H9 (cell line): Measurements from ENCODE around the gene MED13L. TPM values are rescaled to one million over a fixed set of nuclear protein-coding genes. Genes with fewer than 3 reads are reported as not detected.

ENCODE experiments used
- DNase-seq: peaks from one replicate; pipeline ENCODE4 v3.0.0-alpha.2; 2017
- H2AFZ ChIP-seq: one replicate; pipeline ENCODE4 v1.6.1; 2013; ENCODE audit warnings: mild to moderate bottlenecking, low read length, control low read depth, moderate library complexity
- H2AK5ac ChIP-seq: 2 replicates; pipeline ENCODE4 v1.6.1; 2013; ENCODE audit warnings: low read length, control low read depth, mixed read lengths; ENCODE audit not compliant: insufficient read length
- H2BK120ac ChIP-seq: one replicate; pipeline ENCODE4 v1.6.1; 2013; ENCODE audit warnings: low read depth, mild to moderate bottlenecking, low read length, control low read depth, inconsistent platforms; ENCODE audit not compliant: poor library complexity, severe bottlenecking
- H2BK12ac ChIP-seq: 2 replicates; pipeline ENCODE4 v1.6.1; 2013; ENCODE audit warnings: low read length, control low read depth, mixed read lengths, low read depth; ENCODE audit not compliant: insufficient read length
- H2BK15ac ChIP-seq: 2 replicates; pipeline ENCODE4 v1.6.1; 2013; ENCODE audit warnings: low read depth, low read length, control low read depth
- H2BK20ac ChIP-seq: one replicate; pipeline ENCODE4 v1.6.1; 2013; ENCODE audit warnings: low read depth, mild to moderate bottlenecking, low read length, control low read depth, inconsistent platforms; ENCODE audit not compliant: poor library complexity, severe bottlenecking
- H2BK5ac ChIP-seq: 2 replicates; pipeline ENCODE4 v1.6.1; 2013; ENCODE audit warnings: low read length, control low read depth, mixed read lengths; ENCODE audit not compliant: insufficient read length
- H3K14ac ChIP-seq: 2 replicates; pipeline ENCODE4 v1.6.1; 2013; ENCODE audit warnings: low read length, control low read depth; ENCODE audit not compliant: insufficient read depth
- H3K18ac ChIP-seq: 2 replicates; pipeline ENCODE4 v1.6.1; 2013; ENCODE audit warnings: low read depth, mild to moderate bottlenecking, mixed read lengths, low read length, control low read depth; ENCODE audit not compliant: insufficient read length
- H3K23ac ChIP-seq: 2 replicates; pipeline ENCODE4 v1.6.1; 2013; ENCODE audit warnings: low read length, control low read depth, mixed read lengths, low read depth; ENCODE audit not compliant: insufficient read length
- H3K23me2 ChIP-seq: 2 replicates; pipeline ENCODE4 v1.6.1; 2013; ENCODE audit warnings: low read depth, mild to moderate bottlenecking, mixed read lengths, low read length, control low read depth; ENCODE audit not compliant: insufficient read length, poor library complexity, severe bottlenecking
- H3K27ac ChIP-seq: 2 replicates; pipeline ENCODE4 v1.5.1; 2013; ENCODE audit warnings: low read length, control low read depth, mixed read lengths, low read depth; ENCODE audit not compliant: insufficient read length
- H3K27me3 ChIP-seq: 2 replicates; pipeline ENCODE4 v1.6.1; 2013; ENCODE audit warnings: low read length, control low read depth, inconsistent platforms; ENCODE audit not compliant: insufficient read depth
- H3K4ac ChIP-seq: 2 replicates; pipeline ENCODE4 v1.6.1; 2013; ENCODE audit warnings: low read depth, mild to moderate bottlenecking, control low read depth, inconsistent platforms, low read length, moderate library complexity
- H3K4me1 ChIP-seq: 2 replicates; pipeline ENCODE4 v1.6.1; 2013; ENCODE audit warnings: low read length, control low read depth, inconsistent platforms; ENCODE audit not compliant: insufficient read depth
- H3K4me2 ChIP-seq: 2 replicates; pipeline ENCODE4 v1.6.1; 2013; ENCODE audit warnings: low read length, control low read depth, mixed read lengths; ENCODE audit not compliant: insufficient read length, insufficient read depth
- H3K56ac ChIP-seq: 2 replicates; pipeline ENCODE4 v1.6.1; 2013; ENCODE audit warnings: low read depth, mild to moderate bottlenecking, mixed read lengths, low read length, control low read depth; ENCODE audit not compliant: insufficient read length
- H3K79me1 ChIP-seq: 2 replicates; pipeline ENCODE4 v1.6.1; 2013; ENCODE audit warnings: low read depth, mild to moderate bottlenecking, moderate library complexity, low read length, control low read depth, inconsistent platforms; ENCODE audit not compliant: insufficient read depth, poor library complexity, severe bottlenecking
- H3K79me2 ChIP-seq: 2 replicates; pipeline ENCODE4 v1.6.1; 2013; ENCODE audit warnings: low read length, control low read depth, inconsistent platforms; ENCODE audit not compliant: insufficient read depth
- H3K9ac ChIP-seq: 2 replicates; pipeline ENCODE4 v1.6.1; 2013; ENCODE audit warnings: low read length, control low read depth, mixed read lengths; ENCODE audit not compliant: insufficient read length; ENCODE audit errors: extremely low read depth
- H3K9me3 ChIP-seq: one replicate; pipeline ENCODE4 v1.6.1; 2013; ENCODE audit warnings: low read depth, low read length, inconsistent platforms; ENCODE audit not compliant: control insufficient read depth
- H3T11ph ChIP-seq: one replicate; pipeline ENCODE4 v1.6.1; 2013; ENCODE audit warnings: mild to moderate bottlenecking, low read length, control low read depth, inconsistent platforms
- H4K20me1 ChIP-seq: one replicate; pipeline ENCODE4 v1.6.1; 2013; ENCODE audit not compliant: control insufficient read depth, insufficient read length, insufficient read depth
- H4K5ac ChIP-seq: 2 replicates; pipeline ENCODE4 v1.6.1; 2013; ENCODE audit warnings: low read depth, mild to moderate bottlenecking, mixed read lengths, low read length, control low read depth; ENCODE audit not compliant: insufficient read length
- H4K8ac ChIP-seq: replicated peaks from 2 replicates; pipeline ENCODE4 v1.6.1; 2013; ENCODE audit warnings: low read length, control low read depth, mixed read lengths, low read depth; ENCODE audit not compliant: insufficient read length
- H4K91ac ChIP-seq: 2 replicates; pipeline ENCODE4 v1.6.1; 2013; ENCODE audit warnings: low read depth, mild to moderate bottlenecking, moderate library complexity, mixed read lengths, low read length, control low read depth; ENCODE audit not compliant: insufficient read length
- H3K27ac Mint-ChIP-seq, 3 experiments: 2 replicates in 2 of 3; 3 replicates in 1 of 3; pipeline ENCODE4 v1.8.0; 2020 to 2021; ENCODE audit warnings: mixed read lengths in 3 of 3, mild to moderate bottlenecking in 1 of 3, moderate library complexity in 1 of 3
- H3K27me3 Mint-ChIP-seq: 2 replicates; pipeline ENCODE4 v1.8.0; 2021; ENCODE audit warnings: low read depth, mild to moderate bottlenecking, moderate library complexity, mixed read lengths
- H3K36me3 Mint-ChIP-seq, 3 experiments: 2 replicates in 2 of 3; 3 replicates in 1 of 3; pipeline ENCODE4 v1.8.0; 2020 to 2021; ENCODE audit warnings: low read depth in 3 of 3, mixed read lengths in 3 of 3; ENCODE audit not compliant: insufficient read depth in 1 of 3
- H3K4me1 Mint-ChIP-seq, 2 experiments: 2 replicates each; pipeline ENCODE4 v1.8.0; 2020; ENCODE audit warnings: mixed read lengths in 2 of 2
- H3K4me3 Mint-ChIP-seq, 2 experiments: 2 replicates in 1 of 2; 3 replicates in 1 of 2; pipeline ENCODE4 v1.8.0; 2020 to 2021; ENCODE audit warnings: mild to moderate bottlenecking in 2 of 2, mixed read lengths in 2 of 2, moderate library complexity in 1 of 2
- H3K9me3 Mint-ChIP-seq, 2 experiments: 2 replicates in 1 of 2; 3 replicates in 1 of 2; pipeline ENCODE4 v1.8.0; 2020; ENCODE audit warnings: mild to moderate bottlenecking in 2 of 2, mixed read lengths in 2 of 2, moderate library complexity in 1 of 2
- CTCF ChIP-seq: fragments of 200-600 bp; sonication (generic); conservative IDR thresholded peaks from 3 replicates; pipeline ENCODE4 v1.8.0; 2021; ENCODE audit warnings: antibody characterized with exemption, mild to moderate bottlenecking
- WGBS: extraction: QIAGEN DNeasy Blood & Tissue Kit; methylation state at CpG from one replicate; pipeline ENCODE4 v1.1.7; 2013; ENCODE audit warnings: missing lambda C conversion rate, low lambda C conversion rate, mixed read lengths; ENCODE audit not compliant: insufficient read length; ENCODE audit errors: extremely low coverage; 5-methylcytosine and 5-hydroxymethylcytosine counted together
- total RNA-seq: library from RNA; stranded (reverse); gene quantifications from 2 replicates; pipeline ENCODE4 v1.2.1, GENCODE V29; 2021

The MED13L gene
- total RNA-seq, 1 experiment from 2014 or later, result 52.4 TPM

GRCh38 chr12:116130431-116130830, 147.1 kb downstream of the MED13L start:
- no peak overlapping the region for H3K4me2 ChIP-seq
- Mint-ChIP-seq H3K4me1 (peaks cover 50 to 53% of the 10 kb centered on the region in 2 experiments), H3K27me3 (no peaks in the 10 kb centered on the region), H3K36me3 (no peaks in the 10 kb centered on the region; a peak in 1 of 7 replicates), H3K4me3 (no peak overlapping the region), H3K27ac (no peak overlapping the region), H3K9me3 (no peaks in the 10 kb centered on the region)
- H2BK15ac ChIP-seq, result no peak overlapping the region
- H3K79me2 ChIP-seq, result peaks cover 3% of the 10 kb centered on the region; the same call in 1 of the 2 replicates
- H3K4ac ChIP-seq, result no peak overlapping the region
- no peak overlapping the region for H2AFZ ChIP-seq
- H4K8ac ChIP-seq, result no peak overlapping the region
- H3K18ac ChIP-seq, result no peak overlapping the region
- H2BK20ac ChIP-seq, result no peak overlapping the region
- no peak overlapping the region for H4K91ac ChIP-seq
- H3K27ac ChIP-seq, result no peak overlapping the region
- no peak overlapping the region for H3K9ac ChIP-seq
- H3K14ac ChIP-seq, result no peak overlapping the region
- H3K4me1 ChIP-seq, result peaks cover 5% of the 10 kb centered on the region; the same call in 1 of the 2 replicates
- no peaks in the 10 kb centered on the region for H3K23me2 ChIP-seq
- no peak overlapping the region for H3K23ac ChIP-seq
- H2BK5ac ChIP-seq, result no peak overlapping the region
- peaks cover 3% of the 10 kb centered on the region for H3K79me1 ChIP-seq
- H4K5ac ChIP-seq, result no peak overlapping the region
- no peak overlapping the region for H2BK120ac ChIP-seq
- TF ChIP-seq CTCF, result no peak
- no peak for DNase-seq
- no peaks in the 10 kb centered on the region for H4K20me1 ChIP-seq
- no peaks in the 10 kb centered on the region for H3K9me3 ChIP-seq
- H2AK5ac ChIP-seq, result no peak overlapping the region
- WGBS, result no CpG with 5 or more reads among the region's 1 CpG
- no peak overlapping the region for H3T11ph ChIP-seq
- no peak overlapping the region for H3K56ac ChIP-seq
- no peaks in the 10 kb centered on the region for H3K27me3 ChIP-seq
- no peak overlapping the region for H2BK12ac ChIP-seq
